LoVo (cell line): ENCODE results near the gene BTBD9.
A peak's percentile ranks its signal among the peaks of the same experiment; 100 is the strongest.

Experiments
- DNase-seq: peaks from one replicate; pipeline ENCODE4 v3.0.0-alpha.2; 2016; ENCODE audit warnings: low spot score

Gene BTBD9

DNA sequence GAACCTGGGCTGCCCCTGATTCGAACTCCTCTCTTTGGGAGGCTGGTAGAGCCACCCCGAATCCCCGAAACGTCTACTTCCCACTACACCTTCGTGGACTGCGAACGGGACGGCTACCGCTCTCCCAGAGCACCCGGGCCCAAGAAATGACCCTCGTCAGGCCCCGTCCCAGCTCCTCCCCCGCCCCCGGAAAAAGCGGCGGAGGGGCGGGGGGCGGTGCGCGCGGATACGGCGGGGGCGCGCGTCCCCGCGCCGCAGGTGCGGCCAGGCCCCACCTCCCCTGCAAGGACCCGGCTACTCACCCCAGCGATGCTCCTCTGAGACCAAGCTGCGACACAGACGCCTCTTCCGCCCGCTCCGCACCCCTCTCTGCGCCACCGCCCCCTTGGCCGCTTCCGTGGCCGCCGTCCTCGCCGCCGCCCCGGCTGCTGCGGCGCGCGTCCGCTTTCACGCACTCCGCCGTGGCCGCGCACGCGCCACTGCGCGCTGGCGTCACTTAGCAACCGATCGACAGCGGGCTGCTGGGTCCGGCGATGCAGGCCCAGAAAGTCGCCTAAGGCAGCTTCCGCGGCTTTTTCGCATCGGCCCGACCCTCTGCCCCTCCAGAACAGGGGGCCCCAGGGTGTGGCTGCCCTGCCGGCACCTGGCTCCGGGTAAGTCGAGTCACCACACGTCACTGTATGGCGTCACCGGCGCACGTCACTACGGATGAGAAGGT, at the start of gene BTBD9:
TSS of gene BTBD9 (minus strand) at position 432 of the 718 bp plus-strand sequence.
- DNase-seq = peak; percentile 79

DNA sequence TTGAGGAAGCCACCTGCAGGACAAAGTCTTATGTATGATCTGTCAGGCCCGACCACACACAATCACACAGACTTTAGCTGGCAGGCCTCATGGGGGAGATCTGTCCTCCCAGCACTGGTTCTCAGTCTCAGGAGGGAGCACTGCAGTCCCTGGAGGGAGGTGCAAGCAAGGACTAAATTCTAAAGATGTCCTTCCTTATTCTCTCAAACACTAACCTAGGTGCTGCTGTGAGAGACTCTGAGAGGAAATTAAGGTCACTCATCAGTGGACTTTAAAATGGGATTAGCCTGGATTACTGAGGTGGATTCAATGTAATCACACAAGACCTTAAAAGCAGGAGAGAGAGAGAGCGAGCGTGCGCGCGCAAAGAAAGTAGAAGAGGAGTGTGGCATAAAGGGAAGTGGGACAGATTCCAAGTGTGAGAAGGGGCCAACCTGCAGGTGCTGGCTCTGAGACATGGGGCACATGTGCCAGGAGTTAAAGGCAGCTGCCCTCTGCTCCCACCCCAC, 48.9 kb upstream of the BTBD9 start:
- DNase-seq = no peak

DNA sequence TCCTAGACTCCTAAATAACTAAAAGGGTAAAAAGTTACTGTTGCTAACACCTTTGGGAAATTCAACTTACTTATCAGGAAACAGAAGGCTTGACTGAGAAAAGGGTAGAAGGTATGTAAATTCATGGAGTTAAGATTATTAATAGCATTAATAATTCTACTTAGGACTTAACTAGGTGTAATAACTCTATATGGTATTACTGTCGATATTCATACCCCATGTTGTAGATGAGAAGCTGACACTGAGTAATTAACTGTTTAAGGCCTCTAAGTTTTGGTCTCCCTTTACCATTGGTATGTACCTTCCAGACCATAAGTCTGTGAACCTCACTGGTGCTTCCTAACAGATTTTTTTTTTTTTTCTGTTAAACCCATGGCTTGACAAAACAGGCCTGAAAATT, 47.8 kb upstream of the BTBD9 start:
- DNase-seq = no peak

DNA sequence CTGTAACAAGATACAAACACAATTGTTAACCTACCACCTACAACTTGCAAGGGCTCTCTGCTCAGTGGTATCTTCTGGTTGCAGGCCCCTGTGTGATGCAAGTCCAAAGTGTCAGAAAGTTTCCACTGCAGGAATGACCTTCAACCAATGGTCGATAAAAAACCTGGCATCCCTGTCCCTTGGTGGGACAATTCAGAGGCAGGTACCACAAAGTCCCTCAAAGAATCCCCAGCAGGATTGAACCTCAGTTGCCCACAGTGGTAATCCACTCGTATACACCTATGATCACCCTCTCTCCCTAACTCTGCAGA, 47.3 kb upstream of the BTBD9 start:
- DNase-seq = no peak

DNA sequence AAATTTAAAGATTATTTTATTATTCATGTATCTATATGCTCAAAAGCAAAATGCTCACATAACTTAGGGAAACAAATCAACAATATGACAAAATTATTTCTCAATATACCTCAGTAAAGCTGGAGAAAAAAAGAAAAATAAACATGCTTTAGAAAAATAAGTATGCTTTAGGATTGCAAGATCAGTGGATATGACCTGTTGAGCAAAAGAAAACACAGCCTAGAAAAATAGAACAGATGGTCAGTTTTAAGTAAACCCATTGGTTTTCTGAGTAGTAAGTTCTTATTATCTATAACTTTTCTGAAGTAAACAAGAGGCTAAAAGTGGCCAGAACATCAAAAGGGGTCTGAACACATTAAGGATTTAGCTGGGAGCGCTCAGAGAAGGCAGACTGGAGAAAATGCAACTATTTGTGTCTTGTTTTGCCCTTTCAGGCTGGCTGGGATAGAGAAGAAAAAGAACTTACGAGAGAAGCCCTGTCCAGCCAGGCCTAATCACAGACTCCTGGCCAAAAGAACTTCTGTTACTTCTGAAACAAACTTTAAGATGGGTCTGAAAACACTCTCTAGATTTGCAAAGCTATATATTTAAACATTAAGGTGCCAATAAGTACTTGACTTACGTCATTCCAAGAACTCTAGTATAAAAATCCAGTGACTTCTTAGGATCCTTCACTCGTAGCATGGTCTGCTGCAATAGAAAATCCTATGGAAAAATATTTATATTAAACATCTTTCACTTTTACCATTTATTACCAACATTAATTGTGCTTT, 46.7 kb upstream of the BTBD9 start:
- DNase-seq = no peak

DNA sequence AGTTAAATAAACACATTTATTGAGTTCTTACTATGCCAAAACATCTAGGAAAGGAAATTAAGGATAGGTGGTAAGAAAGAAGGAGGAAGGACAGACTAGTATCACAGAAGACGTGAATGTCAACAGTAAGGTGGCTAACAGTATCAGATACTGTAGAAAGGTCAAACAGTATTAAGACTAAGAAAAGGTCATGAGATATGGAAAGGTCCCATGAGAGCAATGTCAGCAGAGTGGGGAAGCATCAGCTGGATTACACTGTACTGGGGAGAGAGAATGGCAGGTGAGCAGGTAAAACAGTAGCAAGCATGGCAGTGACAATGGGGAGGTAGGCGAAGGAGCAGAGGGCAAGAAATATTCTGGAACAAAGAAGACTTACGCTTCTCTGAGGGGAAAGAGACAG, 45.2 kb upstream of the BTBD9 start:
- DNase-seq = no peak

DNA sequence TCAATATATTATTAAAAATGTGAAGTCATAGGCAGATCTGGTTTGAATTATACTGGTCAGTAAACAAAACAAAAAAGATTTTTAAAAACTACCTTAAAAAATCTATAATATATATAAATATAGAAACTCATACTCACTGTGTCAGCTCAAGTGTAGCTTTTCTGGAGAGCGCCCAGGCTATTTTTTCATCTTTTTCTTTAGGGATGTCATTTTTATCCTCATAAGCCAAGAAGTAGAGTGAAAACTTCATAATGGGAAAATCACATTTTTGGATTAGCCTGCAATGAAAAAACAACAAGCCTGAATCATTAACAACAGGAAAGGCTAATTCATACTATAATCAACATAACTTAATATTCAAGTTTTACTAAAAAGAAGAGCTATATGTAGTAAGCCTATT, 44.5 kb upstream of the BTBD9 start:
- no peak for DNase-seq

DNA sequence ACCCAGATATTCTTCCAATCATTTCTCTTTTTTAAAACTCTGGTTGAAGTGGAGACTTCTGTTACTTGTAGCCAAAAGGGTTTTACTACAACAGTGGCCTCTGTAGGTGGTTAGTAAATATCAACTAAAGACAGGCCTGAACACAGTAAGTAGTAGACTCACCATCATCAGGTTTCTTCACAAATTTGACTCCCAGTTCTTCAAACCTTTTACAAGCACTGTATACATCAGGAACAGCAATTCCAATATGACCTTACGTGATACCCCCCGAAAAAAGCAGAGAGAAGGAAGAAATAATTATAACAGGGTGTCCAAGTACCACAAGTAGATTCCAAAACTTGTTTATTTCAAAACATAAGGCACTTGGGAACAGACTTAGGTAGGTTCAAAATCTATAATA, 42.1 kb upstream of the BTBD9 start:
- no peak for DNase-seq

DNA sequence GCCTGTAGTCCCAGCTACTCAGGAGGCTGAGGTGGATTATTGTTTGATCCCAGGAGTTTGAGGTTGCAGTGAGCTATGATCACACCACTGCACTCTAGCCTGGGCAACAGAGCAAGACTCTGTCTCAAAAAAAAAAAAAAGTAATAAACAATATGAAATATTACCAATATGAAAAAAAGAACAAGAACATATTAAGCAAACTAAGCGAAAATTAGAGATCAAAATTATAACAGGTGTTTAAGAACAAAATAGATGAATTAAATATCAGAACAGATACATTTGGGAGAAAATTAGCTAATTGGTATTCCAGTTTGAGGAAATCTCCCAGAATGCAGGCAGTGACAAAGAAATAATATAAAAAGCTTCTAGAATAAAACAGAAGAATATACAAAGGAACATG, 39.9 kb upstream of the BTBD9 start:
- no peak for DNase-seq

DNA sequence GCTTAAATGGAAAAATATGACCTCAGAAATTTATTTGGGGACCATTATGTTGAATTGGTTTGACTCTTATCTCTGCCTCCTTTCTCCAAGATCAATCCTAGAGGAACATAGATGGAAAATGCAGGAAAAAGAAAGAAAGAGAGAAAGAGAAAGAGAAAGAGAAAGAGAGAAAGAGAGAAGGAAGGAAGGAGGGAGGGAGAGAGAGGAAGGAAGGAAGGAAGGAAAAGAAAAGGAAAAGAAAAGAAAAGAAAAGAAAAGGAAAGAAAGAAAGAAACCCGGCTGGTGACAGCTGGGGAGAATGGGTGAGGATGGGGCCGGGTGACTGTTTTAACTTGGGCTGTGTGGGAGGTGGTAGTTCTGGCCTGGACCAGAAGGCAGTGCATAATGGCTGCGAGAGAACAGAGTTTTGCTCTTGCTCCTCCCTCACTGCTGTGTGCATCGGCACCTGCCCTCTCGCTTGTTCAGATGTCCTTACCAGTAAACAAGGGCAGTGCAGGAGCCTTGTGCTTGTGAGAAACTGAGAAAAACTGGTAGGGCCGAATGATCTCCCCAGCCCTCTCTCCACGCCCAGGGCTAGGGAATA, 38.5 kb upstream of the BTBD9 start:
- no peak for DNase-seq

DNA sequence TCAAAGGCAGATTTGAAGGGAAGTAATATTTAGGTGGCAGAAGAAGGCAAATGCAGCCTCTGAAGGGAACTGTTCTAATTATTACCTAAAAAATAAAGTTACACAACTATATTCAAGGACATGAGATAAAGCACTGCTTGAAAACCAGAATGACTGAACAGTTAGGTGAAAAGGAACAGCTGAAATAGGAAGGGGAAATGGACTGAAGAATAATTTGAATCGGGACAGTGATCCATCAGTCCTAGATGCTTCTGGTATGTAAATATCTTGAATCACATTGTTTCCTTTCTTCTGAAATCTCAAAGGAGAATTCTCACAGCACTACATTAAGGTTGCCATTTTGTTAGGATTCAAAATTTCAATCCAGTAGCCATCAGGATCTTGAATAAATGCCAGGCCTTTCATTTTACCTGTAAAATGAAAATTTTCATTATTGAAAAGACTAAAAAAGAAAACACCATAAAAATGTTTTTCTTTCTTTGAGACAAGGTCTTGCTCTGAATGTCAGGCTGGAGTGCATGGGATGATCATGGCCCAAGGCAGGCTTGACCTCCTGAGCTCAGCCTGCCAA, 37.3 kb upstream of the BTBD9 start:
- no peak for DNase-seq

DNA sequence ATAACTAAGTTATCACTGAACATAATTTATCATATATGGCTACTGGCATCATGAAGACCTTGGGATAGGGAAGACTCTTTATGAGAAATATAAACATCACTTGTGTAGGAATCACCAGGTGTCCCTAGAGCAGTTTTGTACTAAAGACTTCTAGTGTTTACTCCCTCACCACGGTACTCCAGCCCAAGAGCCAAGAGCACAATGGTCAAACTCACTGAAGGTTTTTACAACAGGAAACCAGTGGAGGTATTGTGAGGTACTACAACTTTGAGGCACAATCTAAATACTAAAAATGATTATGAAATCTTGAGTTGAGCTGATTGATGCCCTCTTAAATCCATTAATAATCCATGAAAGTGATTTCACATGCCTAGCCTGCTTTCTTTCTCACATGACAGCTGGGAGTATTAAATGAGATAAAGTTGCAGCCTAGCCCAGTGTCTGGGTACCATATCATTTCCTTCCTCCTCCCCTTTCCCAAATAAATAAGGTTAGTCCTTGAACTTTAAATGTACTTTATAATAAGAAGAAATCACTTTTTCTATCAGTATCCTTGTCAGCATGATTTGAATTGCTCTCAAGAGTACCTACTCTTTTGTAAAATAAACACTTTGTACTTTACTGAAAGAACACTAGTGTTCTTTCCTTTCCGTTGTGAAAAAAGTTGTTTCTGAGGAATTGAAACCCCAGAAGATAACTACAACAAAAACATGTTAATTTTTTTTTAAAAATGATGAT, 36.7 kb upstream of the BTBD9 start:
- no peak for DNase-seq

DNA sequence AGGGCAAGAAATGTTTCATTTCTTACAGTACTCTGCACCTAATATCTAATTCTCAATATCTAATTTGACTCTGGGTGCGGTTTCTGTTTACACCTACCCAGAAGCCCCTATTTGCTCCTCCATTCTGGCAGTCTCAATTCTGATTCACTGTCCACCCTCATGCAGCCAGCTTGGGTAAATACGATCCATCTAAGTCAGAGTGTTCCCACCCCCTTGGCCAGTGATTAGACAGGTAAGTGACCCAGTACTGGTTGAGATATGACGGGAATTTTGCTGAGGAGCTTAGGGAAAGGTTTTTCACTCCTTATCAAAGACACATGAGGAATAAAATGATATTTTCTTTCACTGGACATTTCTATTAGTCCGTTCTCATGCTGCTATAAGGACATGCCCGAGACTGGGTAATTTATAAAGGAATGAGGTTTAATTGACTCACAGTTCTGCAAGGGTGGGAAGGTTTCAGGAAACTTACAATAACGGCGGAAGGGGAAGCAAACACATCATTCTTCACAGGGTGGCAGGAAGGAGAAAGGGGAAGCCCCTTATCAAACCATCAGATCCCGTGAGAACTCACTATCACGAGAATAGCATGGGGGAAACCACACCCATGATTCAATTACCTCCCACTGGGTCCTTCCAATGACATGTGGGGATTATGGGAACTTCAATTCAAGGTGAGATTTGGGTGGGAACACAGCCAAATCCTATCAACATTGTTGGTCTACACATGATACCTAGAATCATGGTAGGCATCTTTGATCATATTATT, 33.9 kb upstream of the BTBD9 start:
- DNase-seq = no peak

DNA sequence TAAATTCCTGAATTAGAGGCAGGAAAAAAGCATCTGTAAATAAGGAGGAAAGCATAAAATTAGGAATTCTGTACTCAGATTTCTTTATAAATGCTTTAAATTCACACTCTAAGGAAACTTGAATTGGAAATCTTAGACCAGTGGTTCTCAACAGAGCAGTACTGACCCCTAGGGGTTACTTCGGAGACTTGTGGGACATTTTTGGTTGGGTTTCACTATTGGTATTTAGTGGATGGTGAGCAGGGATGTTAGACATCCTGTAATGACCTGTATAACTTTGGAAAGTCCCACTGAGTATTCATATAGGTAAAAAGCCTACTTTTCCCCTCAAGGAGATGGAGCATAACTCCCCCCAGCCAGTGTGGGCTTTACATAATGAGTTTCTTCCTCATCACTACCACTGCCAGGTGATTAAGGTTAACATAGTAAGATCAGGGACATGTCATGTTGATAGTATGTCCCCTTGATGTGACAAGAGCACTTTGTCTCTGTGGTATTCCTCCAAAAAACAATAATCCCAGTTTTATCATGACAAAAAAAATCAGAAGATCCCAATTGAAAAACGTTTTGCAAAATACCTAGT, 32.2 kb upstream of the BTBD9 start:
- peak; percentile 41 for DNase-seq

DNA sequence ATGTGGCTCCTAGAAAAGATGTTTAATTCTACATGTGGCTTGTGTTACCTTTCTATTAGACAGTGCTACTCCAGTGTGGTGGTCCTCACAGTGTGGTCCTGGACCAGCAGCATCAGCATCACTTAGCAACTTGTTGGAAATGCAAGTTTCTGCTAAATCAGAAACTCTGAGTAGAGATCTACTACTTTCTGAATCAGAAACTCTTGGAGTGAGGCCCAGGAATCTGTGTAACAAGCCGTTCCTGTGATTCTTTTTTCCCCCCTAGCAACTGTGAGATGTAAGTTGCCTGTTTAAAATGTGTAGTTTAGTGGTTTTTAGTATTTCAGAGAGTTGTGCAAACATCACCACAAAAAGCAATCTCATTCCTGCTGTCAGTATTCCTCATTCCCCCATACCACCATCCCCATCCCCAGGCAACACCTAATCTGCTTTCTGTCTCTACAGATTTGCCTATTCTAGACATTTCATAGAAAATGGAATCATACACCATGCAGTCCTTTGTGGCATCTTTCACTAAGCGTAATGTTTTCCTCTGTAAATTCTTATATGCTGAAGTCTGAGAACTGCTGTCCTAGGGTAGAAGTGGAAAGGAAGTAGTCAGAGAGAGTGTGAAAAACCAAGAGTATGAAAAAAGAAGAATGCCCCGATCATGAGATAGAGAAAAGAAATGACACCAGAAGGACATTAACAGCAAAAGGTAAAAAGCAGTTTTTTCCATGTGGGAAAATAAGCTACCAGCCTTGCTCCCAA, 18.9 kb upstream of the BTBD9 start:
- no peak for DNase-seq

DNA sequence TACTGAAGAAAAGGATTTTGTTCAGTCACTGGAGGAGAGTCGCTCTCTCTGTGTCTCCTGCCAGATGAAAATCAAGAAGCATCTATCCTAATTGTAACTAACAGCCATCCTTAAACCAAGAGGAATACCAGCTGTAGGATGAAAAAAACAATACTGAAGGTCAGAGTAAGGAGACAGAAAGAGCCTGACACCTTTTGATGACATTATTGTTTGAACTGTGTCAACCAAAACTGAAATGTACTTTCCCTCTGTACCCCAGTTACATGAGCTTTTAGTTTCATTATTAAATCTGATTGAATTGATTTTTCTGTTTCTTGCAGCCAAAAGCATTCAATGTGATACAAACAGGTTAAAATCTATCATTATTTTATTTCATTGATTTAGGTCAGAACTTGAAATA, 17.2 kb upstream of the BTBD9 start:
- no peak for DNase-seq

DNA sequence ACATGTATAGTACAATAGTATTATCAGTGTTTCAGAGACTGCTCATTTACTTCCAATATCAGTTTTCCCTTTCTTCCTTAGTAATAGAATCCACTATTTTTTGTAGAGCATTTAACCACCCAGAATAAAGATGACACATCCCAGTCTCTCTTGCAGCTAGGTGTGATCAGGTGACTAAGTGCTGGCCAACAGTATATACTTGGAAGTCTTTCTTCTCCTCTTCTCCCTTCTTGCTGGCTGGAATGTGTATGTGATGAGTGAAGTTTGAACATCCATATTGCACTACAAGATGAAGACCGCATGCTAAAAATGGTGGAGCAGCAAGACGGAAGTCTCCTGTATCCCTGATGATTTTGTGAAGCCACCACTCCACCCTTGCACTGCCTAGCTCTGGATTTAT, 14.5 kb upstream of the BTBD9 start:
- no peak for DNase-seq

DNA sequence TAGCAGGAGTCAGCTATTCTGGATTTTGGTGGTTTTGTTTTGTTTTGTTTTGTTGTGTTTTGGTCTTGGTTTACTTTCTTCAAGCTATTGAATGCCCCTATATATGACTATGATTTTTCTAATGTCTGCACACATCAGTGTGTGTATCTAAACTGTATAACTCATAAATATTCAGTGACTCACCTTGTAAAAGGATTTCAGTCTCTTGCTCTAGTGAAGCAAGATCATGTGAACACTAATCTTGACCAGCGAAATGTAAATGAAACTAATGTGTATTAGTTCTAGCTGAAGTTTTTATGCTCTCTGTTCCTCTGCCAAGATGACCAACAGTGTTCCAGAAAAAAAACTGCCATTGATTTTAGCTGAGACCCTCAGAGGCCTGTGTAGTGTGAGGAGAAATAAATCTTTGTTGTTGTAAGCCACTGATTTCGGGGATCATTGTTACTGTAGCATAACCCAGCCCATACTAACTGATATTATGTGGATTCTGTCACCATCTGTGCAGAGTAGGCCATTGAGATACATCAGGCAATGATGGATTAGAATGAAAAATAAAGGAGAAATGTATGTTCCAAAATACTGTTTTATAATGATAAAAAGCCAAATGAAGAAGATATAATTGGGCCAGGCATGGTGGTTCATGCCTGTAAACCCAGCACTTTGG, 11.5 kb upstream of the BTBD9 start:
- no peak for DNase-seq

DNA sequence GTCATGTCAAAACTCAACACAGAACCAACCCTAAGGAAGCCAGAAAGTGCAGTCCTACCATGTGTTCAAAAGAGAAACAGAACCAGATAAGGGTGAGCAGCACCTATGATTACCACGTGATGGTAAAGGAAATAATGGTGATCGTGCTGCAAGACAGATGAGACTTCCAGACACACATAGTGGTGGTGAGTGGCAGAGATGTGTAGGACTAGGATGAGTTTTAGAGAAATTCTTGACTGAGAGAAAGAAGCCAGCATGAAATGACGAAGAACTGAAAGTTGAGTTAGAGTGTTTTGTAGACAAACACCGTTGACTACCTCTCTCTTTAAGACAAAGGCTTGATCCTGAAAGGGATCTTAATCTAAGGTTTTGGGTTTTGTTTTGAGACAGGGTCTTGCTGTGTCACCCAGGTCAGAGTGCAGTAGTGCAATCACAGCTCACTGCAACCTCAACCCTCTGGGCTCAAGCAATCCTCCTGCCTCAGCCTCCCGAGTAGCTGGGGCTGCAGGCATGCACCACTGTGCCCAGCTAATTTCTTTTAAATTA, 10.6 kb upstream of the BTBD9 start:
- no peak for DNase-seq

DNA sequence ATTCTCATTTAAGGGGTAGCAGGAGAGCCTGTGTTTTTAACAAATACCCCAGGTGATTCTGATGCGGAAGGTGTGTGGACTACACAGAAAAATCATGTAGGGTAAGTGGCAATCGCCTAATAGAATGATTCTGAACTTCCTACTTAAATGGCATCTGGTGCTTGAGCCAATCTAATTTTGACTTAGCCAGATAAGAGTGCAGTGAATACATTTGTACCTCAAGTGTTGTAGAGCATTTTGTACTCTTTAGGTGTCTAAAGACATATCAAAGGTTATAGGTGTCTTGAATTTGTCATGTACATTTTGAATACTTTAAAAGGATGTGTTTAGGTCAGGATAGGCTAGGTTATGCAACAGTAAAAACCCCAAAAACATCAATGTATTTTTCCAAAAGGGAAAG, 10.0 kb upstream of the BTBD9 start:
- no peak for DNase-seq
